Heart left ventricle (tissue), 16 donors: Measurements from ENCODE around the gene ATPAF2. TPM values are rescaled to one million over a fixed set of nuclear protein-coding genes. Genes with fewer than 3 reads are reported as not detected.
A peak's percentile ranks its signal among the peaks of the same experiment; 100 is the strongest.

Experiments
- ATAC-seq, 4 donors: fragments of 200-7000 bp; cut with Tn5 transposase; one replicate each; pipeline ENCODE4 v1.9.1; 2020 to 2022; ENCODE audit warnings: moderate library complexity in 4 of 4, mild to moderate bottlenecking in 3 of 4, moderate number of reproducible peaks in 1 of 4
- DNase-seq, 5 donors: peaks; one replicate each; pipeline ENCODE4 v3.0.0-alpha.2; 2020
- H3K27ac ChIP-seq, 12 donors: fragments of 200-600 bp; sonication (generic) in 4 of 12; one replicate each; pipeline versions ENCODE4 v1.5.0 to v1.8.0; 2016 to 2022; ENCODE audit warnings: mild to moderate bottlenecking in 2 of 12
- H3K27me3 ChIP-seq, 9 donors: fragments of 200-600 bp; sonication (generic) in 2 of 9; one replicate each; pipeline versions ENCODE4 v1.5.1 to v1.8.0; 2016 to 2022; ENCODE audit warnings: mild to moderate bottlenecking in 3 of 9
- H3K36me3 ChIP-seq, 9 donors: fragments of 200-600 bp; sonication (generic) in 2 of 9; one replicate each; pipeline versions ENCODE4 v1.5.0 to v1.8.0; 2018 to 2022; ENCODE audit warnings: mild to moderate bottlenecking in 2 of 9
- H3K4me1 ChIP-seq, 12 donors: fragments of 200-600 bp; sonication (generic) in 4 of 12; one replicate each; pipeline versions ENCODE4 v1.5.0 to v1.8.0; 2016 to 2022; ENCODE audit warnings: mild to moderate bottlenecking in 3 of 12
- H3K4me3 ChIP-seq, 12 donors: fragments of 200-600 bp; sonication (generic) in 4 of 12; one replicate each; pipeline versions ENCODE4 v1.5.0 to v1.8.0; 2017 to 2022; ENCODE audit warnings: mild to moderate bottlenecking in 9 of 12, moderate library complexity in 4 of 12
- H3K9me3 ChIP-seq, 12 donors: fragments of 200-600 bp; sonication (generic) in 4 of 12; one replicate each; pipeline versions ENCODE4 v1.5.0 to v1.8.0; 2016 to 2022; ENCODE audit warnings: mild to moderate bottlenecking in 1 of 12
- POLR2A ChIP-seq, 2 donors: fragments of 450-650 bp; IDR thresholded peaks; one replicate each; pipeline ENCODE4 v1.6.1; 2017; ENCODE audit warnings: antibody characterized with exemption in 2 of 2, mild to moderate bottlenecking in 2 of 2, moderate library complexity in 2 of 2
- WGBS, 4 donors: extraction: QIAGEN DNeasy Blood & Tissue Kit in 2 of 4; methylation state at CpG; one replicate each; pipeline versions ENCODE4 v1.1.5 to v1.1.7; 2013 to 2018; 5-methylcytosine and 5-hydroxymethylcytosine counted together
- intact Hi-C, 10 donors: fragments of 100-400 bp; cut with DNase I; formaldehyde crosslinking; loops; one replicate each; pipeline versions ENCODE4 v1.11.1 to v1.14.2; 2022
- polyA plus RNA-seq, 2 donors: library from polyadenylated mRNA; stranded (reverse); fragments of 200-250 nt; gene quantifications; one replicate each; pipeline ENCODE4 v1.2.3, GENCODE V29; 2013
- total RNA-seq, 9 donors: library from RNA; depleted of rRNA in 2 of 9; stranded (reverse); fragments of >200 nt in 2 of 9; fragmentation: NEBNext Ultra II Directional in 3 of 9; extraction: Animal tissue kit (Norgen Biotek cat#: 25700) in 3 of 9; gene quantifications; one replicate each; pipeline versions ENCODE4 v1.1.0 to v1.2.4, GENCODE V29; 2016 to 2023
- TF ChIP-seq, protein P1 (sequence below), 12 donors: fragments of 200-600 bp; sonication (generic) in 4 of 12; IDR thresholded peaks; one replicate each; pipeline versions ENCODE4 v1.5.0 to v1.8.0; 2018 to 2022; ENCODE audit warnings: antibody characterized with exemption in 12 of 12, mild to moderate bottlenecking in 5 of 12
- donor health status: ischemic (EF 13 %, LVEDD 7.1; RV severe dilation, severe dysfunction).
- donor health status: healthy with polysubstance abuse.
- donor health status: DM: no; HTN: yes; CAD: no.
- donor health status: DM: no; HTN: no; CAD: no.
- donor health status: ischemic (EF 25% LVEDD 6.9; RV normal size, moderate dysfunction).
- donor health status: ischemic (EF 25% LVEDD 5.7; RV mildly dilated, moderate dysfunction).
- donor health status: healthy.
- donor health status: DM: yes; HTN: yes; CAD: no.
- donor health status: ischemic (EF 35%, LVEDD 5.7; RV mildly dilated, moderate dysfunction).
- donor health status: nonischemic (EF 11% LVEDD 7.7; RV severe dilation, severe dysfunction).
- donor health status: DM: yes; HTN: yes; CAD: no.
- donor health status: PGD.
- donor health status: ischemic (EF 29% LVEDD 5.4; RV normal size, mild dysfunction).
- donor health status: nonischemic (EF 23%, LVEDD 6.1; RV moderate dilation, normal function).

ATPAF2 gene
- total and polyA plus RNA-seq, 11 donors = 25.6 to 51.4 (median 37.6) TPM

DNA sequence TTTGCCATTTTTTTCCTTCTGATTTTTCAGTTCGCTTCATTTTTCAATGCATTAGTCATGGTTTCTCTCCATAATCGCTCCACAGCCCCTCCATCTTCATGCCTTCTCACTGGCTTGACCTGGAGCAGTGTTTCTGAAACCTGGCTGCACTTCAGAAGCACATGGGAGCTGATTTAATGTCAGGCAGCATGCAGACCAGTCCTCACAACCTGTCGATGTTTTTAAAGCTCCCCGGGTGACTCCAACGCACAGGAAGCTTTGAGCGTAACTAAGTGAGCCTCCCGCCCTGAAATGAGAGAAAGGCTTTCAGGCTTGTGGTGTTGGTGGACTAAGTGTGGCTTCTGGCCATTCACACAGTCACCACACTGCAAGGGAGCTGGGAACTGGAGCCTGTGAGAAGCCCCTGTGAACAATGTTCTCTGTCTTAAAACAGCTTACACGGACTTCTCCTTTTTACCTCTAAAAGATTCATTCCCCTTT is 31.9 kb upstream of the ATPAF2 start:
- ATAC-seq (no peak), DNase-seq (no peak)
- Histone ChIP-seq H3K27ac (no peak overlapping the region), H3K9me3 (no peaks in the 10 kb centered on the region), H3K27me3 (no peaks in the 10 kb centered on the region), H3K4me3 (peak overlapping the region in 4 of 12 donors; percentile 10 to 26 (median 13)), H3K36me3 (peaks cover 0 to 10% (median 2%) of the 10 kb centered on the region in 9 donors), H3K4me1 (peaks cover 0 to 8% (median 0%) of the 10 kb centered on the region in 12 donors)
- 25 to 31% (median 29%) methylated on average over 8 of the region's 8 CpGs for WGBS, 4 donors
- no peak for TF ChIP-seq POLR2A (IDR thresholded peaks at IDR 0.05)
- TF ChIP-seq, protein P1, sequence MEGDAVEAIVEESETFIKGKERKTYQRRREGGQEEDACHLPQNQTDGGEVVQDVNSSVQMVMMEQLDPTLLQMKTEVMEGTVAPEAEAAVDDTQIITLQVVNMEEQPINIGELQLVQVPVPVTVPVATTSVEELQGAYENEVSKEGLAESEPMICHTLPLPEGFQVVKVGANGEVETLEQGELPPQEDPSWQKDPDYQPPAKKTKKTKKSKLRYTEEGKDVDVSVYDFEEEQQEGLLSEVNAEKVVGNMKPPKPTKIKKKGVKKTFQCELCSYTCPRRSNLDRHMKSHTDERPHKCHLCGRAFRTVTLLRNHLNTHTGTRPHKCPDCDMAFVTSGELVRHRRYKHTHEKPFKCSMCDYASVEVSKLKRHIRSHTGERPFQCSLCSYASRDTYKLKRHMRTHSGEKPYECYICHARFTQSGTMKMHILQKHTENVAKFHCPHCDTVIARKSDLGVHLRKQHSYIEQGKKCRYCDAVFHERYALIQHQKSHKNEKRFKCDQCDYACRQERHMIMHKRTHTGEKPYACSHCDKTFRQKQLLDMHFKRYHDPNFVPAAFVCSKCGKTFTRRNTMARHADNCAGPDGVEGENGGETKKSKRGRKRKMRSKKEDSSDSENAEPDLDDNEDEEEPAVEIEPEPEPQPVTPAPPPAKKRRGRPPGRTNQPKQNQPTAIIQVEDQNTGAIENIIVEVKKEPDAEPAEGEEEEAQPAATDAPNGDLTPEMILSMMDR (IDR thresholded peaks at IDR 0.05) = no peak
- intact Hi-C loops = no loop called here

DNA sequence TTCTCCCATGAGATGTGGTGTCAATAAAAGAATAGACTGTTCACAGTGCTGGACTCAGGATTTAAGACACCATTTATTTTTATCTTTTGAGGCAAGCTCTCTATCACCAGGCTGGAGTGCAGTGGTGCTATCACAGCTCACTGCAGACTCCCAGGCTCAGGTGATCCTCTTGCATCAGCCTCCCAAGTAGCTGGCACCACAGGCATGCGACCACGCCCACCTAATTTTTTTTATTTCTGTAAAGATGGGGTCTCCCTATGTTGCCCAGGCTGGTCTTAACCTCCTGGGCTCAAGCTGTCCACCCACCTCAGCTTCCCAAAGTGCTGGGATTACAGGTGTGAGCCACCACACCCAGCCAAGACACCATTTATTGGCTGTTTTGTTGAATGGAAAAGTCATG is 30.1 kb upstream of the ATPAF2 start:
- DNase-seq = no peak

DNA sequence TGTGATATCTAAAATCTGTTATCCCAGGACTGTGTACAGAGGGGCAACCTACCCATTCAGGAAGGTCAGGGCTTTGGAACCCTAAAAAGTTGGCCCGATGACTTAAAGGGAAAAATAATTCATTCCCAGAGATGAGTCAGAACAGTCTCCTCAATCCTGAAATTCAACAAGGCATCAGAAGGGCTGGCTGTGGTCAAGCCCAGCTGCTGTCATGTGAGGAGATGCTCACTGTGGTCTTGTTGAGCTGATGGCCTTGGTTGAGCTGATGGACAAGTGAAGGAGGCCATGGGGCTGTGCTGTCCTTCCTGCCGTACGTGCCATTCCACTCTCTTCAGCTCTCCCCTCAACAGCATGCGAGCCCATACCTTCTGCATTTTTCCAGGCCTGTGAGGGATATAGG is 27.9 kb upstream of the ATPAF2 start:
- Histone ChIP-seq H3K4me1 (peaks cover 0 to 8% (median 0%) of the 10 kb centered on the region in 12 donors), H3K27ac (no peak overlapping the region), H3K9me3 (no peaks in the 10 kb centered on the region), H3K36me3 (peaks cover 0 to 48% (median 40%) of the 10 kb centered on the region in 9 donors), H3K4me3 (no peak overlapping the region), H3K27me3 (no peaks in the 10 kb centered on the region)
- DNase-seq (no peak), ATAC-seq (no peak)
- TF ChIP-seq, protein P1 (IDR thresholded peaks at IDR 0.05) = no peak
- no peak for TF ChIP-seq POLR2A (IDR thresholded peaks at IDR 0.05)
- intact Hi-C loops = no loop called here
- WGBS, 4 donors = 96 to 97% (median 96%) methylated on average over 4 of the region's 4 CpGs

More for the DNA sequence above, 30.1 kb upstream of the ATPAF2 start:
- Histone ChIP-seq H3K27me3 (no peaks in the 10 kb centered on the region), H3K9me3 (no peaks in the 10 kb centered on the region), H3K4me3 (no peak overlapping the region), H3K36me3 (peaks cover 0 to 27% (median 18%) of the 10 kb centered on the region in 9 donors), H3K4me1 (peaks cover 0 to 8% (median 0%) of the 10 kb centered on the region in 12 donors), H3K27ac (no peak overlapping the region)
- TF ChIP-seq, protein P1 (IDR thresholded peaks at IDR 0.05) = no peak
- no peak for TF ChIP-seq POLR2A (IDR thresholded peaks at IDR 0.05)
- intact Hi-C loops = no loop called here
- no peak for ATAC-seq
- 96 to 100% (median 97%) methylated on average over 2 of the region's 2 CpGs for WGBS, 4 donors

DNA sequence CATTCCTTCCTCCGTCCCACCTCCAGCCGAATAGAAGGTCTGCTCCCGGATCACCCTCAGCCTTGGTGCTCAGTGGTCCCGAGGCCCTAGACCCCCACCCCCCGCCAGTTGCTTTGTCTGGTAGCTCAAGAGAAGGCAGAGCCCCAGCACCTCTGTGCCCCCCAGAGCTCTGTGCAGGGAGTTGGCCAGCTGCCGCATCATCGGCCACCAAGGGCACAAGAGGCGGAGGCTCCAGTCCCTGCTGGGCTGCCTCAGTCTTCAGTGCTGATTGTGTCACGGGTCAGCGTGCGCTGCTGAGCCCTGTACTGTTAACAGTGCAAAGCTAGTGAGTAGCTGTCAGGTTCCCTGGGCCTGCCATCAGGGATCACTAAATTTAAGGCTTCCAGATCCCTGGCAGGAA is 26.6 kb upstream of the ATPAF2 start:
- intact Hi-C loops = no loop called here
- Histone ChIP-seq H3K27me3 (no peaks in the 10 kb centered on the region), H3K36me3 (peaks cover 0 to 61% (median 54%) of the 10 kb centered on the region in 9 donors), H3K9me3 (no peaks in the 10 kb centered on the region), H3K4me3 (no peak overlapping the region), H3K27ac (no peak overlapping the region), H3K4me1 (no peaks in the 10 kb centered on the region)
- 93 to 99% (median 96%) methylated on average over 11 of the region's 11 CpGs for WGBS, 4 donors
- ATAC-seq (peak in 2 of 4 donors; percentile 13 to 15), DNase-seq (peak in 1 of 5 donors; percentile 61)
- TF ChIP-seq, protein P1 (IDR thresholded peaks at IDR 0.05) = no peak
